ENCODE measurements around the gene MRPS9.

Gene MRPS9

DNA sequence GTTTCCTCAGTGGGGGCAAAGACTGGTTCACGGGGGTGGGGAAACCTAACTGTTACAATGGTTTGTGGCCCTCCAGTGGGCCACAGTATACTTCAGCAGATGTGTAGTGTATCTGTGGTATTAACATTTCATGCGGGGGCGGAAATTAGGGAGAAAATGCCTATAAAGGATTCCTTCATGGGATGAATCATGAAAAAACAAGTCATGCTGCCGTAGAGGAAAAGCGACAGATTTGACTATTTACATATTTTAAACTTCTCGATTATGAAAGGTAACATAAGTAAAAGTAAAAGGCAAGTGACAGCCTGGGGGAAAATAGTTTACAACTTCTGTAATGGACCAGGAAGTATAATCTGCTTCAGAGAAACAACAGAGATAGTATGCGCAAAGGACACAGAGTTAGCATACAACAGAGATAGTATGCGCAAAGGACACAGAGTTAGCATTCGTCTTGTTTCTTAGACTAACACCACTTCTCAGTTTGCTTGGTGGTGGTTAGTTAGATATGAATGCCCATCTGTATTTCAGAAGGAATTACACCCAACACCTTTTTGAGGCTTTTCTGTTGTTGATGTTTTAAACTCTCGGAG, 41.1 kb downstream of the MRPS9 start:
- intact Hi-C loops (cut with DNase I; ENCODE audit: low total_unique reads): no loop called here
- no peaks in the 10 kb centered on the region for H3K9me3 ChIP-seq
- H3K36me3 ChIP-seq: peaks cover 0 to 12% (median 0%) of the 10 kb centered on the region in 3 donors
- peaks cover 0 to 18% (median 8%) of the 10 kb centered on the region in 4 donors for H3K4me1 ChIP-seq
- no peak for DNase-seq
- TF ChIP-seq, protein P1, sequence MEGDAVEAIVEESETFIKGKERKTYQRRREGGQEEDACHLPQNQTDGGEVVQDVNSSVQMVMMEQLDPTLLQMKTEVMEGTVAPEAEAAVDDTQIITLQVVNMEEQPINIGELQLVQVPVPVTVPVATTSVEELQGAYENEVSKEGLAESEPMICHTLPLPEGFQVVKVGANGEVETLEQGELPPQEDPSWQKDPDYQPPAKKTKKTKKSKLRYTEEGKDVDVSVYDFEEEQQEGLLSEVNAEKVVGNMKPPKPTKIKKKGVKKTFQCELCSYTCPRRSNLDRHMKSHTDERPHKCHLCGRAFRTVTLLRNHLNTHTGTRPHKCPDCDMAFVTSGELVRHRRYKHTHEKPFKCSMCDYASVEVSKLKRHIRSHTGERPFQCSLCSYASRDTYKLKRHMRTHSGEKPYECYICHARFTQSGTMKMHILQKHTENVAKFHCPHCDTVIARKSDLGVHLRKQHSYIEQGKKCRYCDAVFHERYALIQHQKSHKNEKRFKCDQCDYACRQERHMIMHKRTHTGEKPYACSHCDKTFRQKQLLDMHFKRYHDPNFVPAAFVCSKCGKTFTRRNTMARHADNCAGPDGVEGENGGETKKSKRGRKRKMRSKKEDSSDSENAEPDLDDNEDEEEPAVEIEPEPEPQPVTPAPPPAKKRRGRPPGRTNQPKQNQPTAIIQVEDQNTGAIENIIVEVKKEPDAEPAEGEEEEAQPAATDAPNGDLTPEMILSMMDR (IDR thresholded peaks at IDR 0.05): no peak
- no peaks in the 10 kb centered on the region for H3K27me3 ChIP-seq
- no peak overlapping the region for H3K27ac ChIP-seq
- H3K4me3 ChIP-seq: no peak overlapping the region

DNA sequence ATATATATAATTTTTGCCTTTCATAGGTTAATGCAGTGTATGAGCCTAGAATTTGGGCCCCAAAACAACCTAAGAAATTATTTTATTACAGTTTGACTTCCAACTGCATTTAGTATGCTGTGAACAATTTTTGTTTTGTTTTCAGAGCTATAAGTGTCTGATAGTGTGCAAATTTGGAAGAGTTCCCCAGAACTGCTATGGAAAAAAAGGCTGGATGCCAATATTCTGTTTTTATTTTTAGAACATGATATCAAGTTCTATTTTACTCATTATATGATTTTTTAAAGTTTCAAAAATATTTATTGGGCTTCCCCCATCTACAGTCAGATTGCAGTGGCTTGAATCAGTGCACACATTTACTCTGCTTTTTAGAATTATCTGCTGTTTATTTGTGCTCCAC, 42.6 kb downstream of the MRPS9 start:
- intact Hi-C loops (cut with DNase I; ENCODE audit: low total_unique reads): no loop called here
- peaks cover 0 to 18% (median 8%) of the 10 kb centered on the region in 4 donors for H3K4me1 ChIP-seq
- TF ChIP-seq, protein P1 (IDR thresholded peaks at IDR 0.05): no peak
- DNase-seq: no peak
- no peaks in the 10 kb centered on the region for H3K9me3 ChIP-seq
- H3K4me3 ChIP-seq: no peak overlapping the region
- no peak overlapping the region for H3K27ac ChIP-seq
- peaks cover 0 to 4% (median 0%) of the 10 kb centered on the region in 3 donors for H3K36me3 ChIP-seq
- no peaks in the 10 kb centered on the region for H3K27me3 ChIP-seq

DNA sequence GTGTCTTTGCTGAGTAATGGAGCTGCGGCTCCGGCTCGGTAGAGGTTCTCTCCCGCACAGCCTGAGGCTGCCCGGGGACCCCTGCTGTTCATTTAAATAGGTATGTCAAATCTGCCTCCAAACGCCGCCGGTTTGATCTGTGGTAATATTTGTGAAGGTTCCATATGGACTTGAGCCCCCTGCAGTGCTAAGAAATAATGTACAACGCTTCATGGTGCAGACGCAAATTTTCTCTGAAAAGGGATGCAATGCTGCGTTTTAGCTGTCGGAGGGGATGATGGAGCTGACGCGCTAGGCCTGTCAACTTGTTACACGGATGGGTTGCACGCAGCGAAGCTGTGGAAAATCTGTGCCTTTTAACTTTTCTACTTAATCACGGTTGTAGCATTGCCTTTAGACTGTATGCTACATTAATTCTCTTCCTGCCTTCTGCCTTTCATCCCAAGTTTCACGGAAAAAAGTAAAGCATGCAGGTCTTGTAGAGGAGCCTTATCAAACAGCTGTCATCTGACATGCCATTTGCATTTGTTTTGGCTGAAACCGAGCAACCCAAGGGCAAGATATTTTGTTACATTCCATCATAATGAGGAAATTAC, 43.2 kb downstream of the MRPS9 start:
- Histone ChIP-seq H3K27ac (no peak overlapping the region), H3K27me3 (no peaks in the 10 kb centered on the region), H3K4me3 (no peak overlapping the region), H3K9me3 (no peaks in the 10 kb centered on the region), H3K4me1 (peaks cover 0 to 18% (median 8%) of the 10 kb centered on the region in 4 donors), H3K36me3 (peaks cover 0 to 4% (median 0%) of the 10 kb centered on the region in 3 donors)
- intact Hi-C loops (cut with DNase I; ENCODE audit: low total_unique reads): no loop called here
- no peak for DNase-seq
- TF ChIP-seq, protein P1 (IDR thresholded peaks at IDR 0.05): no peak

DNA sequence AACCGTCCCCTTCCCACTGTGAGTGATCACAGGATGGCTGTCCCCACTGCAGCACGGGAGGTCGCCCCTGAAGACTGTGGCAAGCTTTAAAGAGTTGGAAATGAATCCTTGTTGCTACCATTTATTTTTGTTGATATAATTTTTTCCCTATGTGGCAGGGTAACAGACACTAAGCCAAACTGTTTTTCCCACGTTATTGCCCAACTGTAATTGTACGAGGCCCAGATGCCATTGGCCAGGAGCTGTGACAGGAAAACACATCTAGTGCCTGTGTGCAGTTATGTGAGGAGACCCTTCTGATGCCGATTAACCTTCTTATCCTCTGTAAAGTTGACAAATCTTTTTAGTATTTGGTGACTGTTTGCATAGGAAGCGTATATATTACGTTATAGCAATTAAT, 44.2 kb downstream of the MRPS9 start:
- Histone ChIP-seq H3K4me1 (peaks cover 0 to 18% (median 8%) of the 10 kb centered on the region in 4 donors), H3K36me3 (peaks cover 0 to 4% (median 0%) of the 10 kb centered on the region in 3 donors), H3K9me3 (no peaks in the 10 kb centered on the region), H3K27ac (no peak overlapping the region), H3K4me3 (no peak overlapping the region), H3K27me3 (no peaks in the 10 kb centered on the region)
- intact Hi-C loops (cut with DNase I; ENCODE audit: low total_unique reads): no loop called here
- TF ChIP-seq, protein P1 (IDR thresholded peaks at IDR 0.05): no peak
- DNase-seq: no peak

DNA sequence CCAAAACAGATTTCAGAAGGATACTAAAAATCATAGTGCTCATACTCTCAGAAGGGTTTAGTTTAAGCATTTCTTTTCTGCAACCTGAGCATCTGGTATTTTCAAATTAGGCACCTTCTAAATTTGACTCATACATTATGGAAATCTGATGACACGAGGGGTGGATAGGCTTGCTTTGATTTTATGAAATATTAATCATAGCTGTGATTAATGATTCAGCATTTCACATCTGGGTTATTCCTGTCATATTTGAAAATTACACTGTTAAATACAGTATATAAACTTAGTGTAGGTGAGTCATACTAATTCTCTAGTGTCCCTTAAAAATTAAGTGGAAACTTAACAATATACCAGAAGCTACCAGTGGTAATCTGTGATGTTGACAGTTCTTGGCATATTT, 47.7 kb downstream of the MRPS9 start:
- intact Hi-C loops (cut with DNase I; ENCODE audit: low total_unique reads): no loop called here
- DNase-seq: no peak
- Histone ChIP-seq H3K4me3 (no peak overlapping the region), H3K27me3 (no peaks in the 10 kb centered on the region), H3K4me1 (peaks cover 0 to 16% (median 7%) of the 10 kb centered on the region in 4 donors), H3K36me3 (peaks cover 0 to 19% (median 0%) of the 10 kb centered on the region in 3 donors), H3K9me3 (no peaks in the 10 kb centered on the region), H3K27ac (no peak overlapping the region)
- TF ChIP-seq, protein P1 (IDR thresholded peaks at IDR 0.05): no peak
